Panc1 (cell line): ENCODE measurements around the gene KDM1A. TPM values are rescaled to one million over a fixed set of nuclear protein-coding genes. Genes with fewer than 3 reads are reported as not detected.

Experiments used
- ATAC-seq: fragments of 200-7000 bp; cut with Tn5 transposase; 2 replicates; pipeline ENCODE4 v1.9.1; 2020; ENCODE audit warnings: mild to moderate bottlenecking, moderate library complexity
- BruUV-seq: library from RNA; stranded (reverse); fragments of 400-500 nt; replicated peaks from 2 replicates; lab custom pipeline; 2021; lab: Mats Ljungman, UMichigan
- CTCF ChIA-PET: fragments of 300-600 bp; sonication (Branson Sonifier 250); formaldehyde crosslinking; loops from one replicate; lab custom pipeline; 2022; ENCODE audit warnings: antibody characterized with exemption; lab: Charles Lee
- POLR2A ChIA-PET: fragments of 300-600 bp; sonication (Branson Sonifier 250); formaldehyde crosslinking; loops from one replicate; lab custom pipeline; 2022; ENCODE audit warnings: antibody characterized with exemption; lab: Charles Lee
- DNase-seq: peaks from one replicate; pipeline ENCODE4 v3.0.0-alpha.2; 2010; ENCODE audit warnings: low read depth, low spot score
- H3K27ac ChIP-seq: 2 replicates; pipeline ENCODE4 v1.5.1; 2011; ENCODE audit warnings: mild to moderate bottlenecking, low read length, inconsistent platforms
- H3K27me3 ChIP-seq: fragments of 200-500 bp; sonication (Bioruptor generic); 2 replicates; pipeline ENCODE4 v1.6.0; 2014; ENCODE audit warnings: low read length, inconsistent platforms; ENCODE audit not compliant: control insufficient read depth, insufficient read depth
- H3K36me3 ChIP-seq: fragments of 200-500 bp; sonication (Bioruptor generic); 2 replicates; pipeline ENCODE4 v1.5.1; 2014; ENCODE audit warnings: inconsistent platforms, mild to moderate bottlenecking, low read length, moderate library complexity; ENCODE audit not compliant: control insufficient read depth, insufficient read depth
- H3K4me1 ChIP-seq: 2 replicates; pipeline ENCODE4 v1.5.1; 2011; ENCODE audit warnings: inconsistent platforms, mild to moderate bottlenecking, low read length, moderate library complexity; ENCODE audit not compliant: control insufficient read depth, insufficient read depth
- H3K4me3 ChIP-seq, 2 experiments: 2 replicates each; pipeline ENCODE4 v1.5.1; 2011 to 2012; ENCODE audit warnings: low read depth in 2 of 2, low read length in 2 of 2, mild to moderate bottlenecking in 2 of 2, inconsistent platforms in 1 of 2, moderate library complexity in 1 of 2
- H3K9me3 ChIP-seq: fragments of 200-500 bp; sonication (Bioruptor generic); 2 replicates; pipeline ENCODE4 v1.5.1; 2014; ENCODE audit warnings: low read depth, mild to moderate bottlenecking, inconsistent platforms, low read length, moderate library complexity; ENCODE audit not compliant: control insufficient read depth, insufficient read depth
- CTCF ChIP-seq: fragments of 450-650 bp; IDR thresholded peaks from 2 replicates; pipeline ENCODE4 v1.5.1; 2017; ENCODE audit warnings: mild to moderate bottlenecking
- POLR2AphosphoS5 ChIP-seq: IDR thresholded peaks from 2 replicates; pipeline ENCODE4 v1.6.1; 2012; ENCODE audit warnings: mild to moderate bottlenecking, low read depth, low read length, moderate library complexity
- REST ChIP-seq, 2 experiments: IDR thresholded peaks; 2 replicates each; pipeline ENCODE4 v1.6.1; 2011 to 2012; ENCODE audit warnings: low read depth in 2 of 2, control low read depth in 1 of 2, low read length in 1 of 2, mild to moderate bottlenecking in 1 of 2, moderate library complexity in 1 of 2; ENCODE audit not compliant: insufficient read depth in 1 of 2
- SIN3A ChIP-seq: IDR thresholded peaks from 2 replicates; pipeline ENCODE4 v1.6.1; 2012; ENCODE audit warnings: low read depth, mild to moderate bottlenecking, low read length, moderate library complexity, borderline replicate concordance; ENCODE audit not compliant: insufficient read depth
- TCF7L2 ChIP-seq: IDR thresholded peaks from 2 replicates; pipeline ENCODE4 v1.6.1; 2011; ENCODE audit warnings: mild to moderate bottlenecking, low read depth, low read length, inconsistent platforms
- in situ Hi-C: cut with HindIII; loops from 2 replicates; pipeline ENCODE4 v1.10.0; 2016; ENCODE audit warnings: low sequenced_read_pairs, low pct_unique_long_range_greater_than_20kb
- intact Hi-C: fragments of 100-400 bp; cut with micrococcal nuclease; formaldehyde crosslinking; loops from one replicate; pipeline ENCODE4 v1.10.0; 2022; ENCODE audit not compliant: unreplicated experiment
- total RNA-seq: library from RNA; stranded (reverse); gene quantifications from one replicate; pipeline ENCODE4 v1.2.1, GENCODE V29; 2021; ENCODE audit not compliant: unreplicated experiment

KDM1A gene
- total RNA-seq, 1 experiment from 2014 or later, result 120 TPM

GRCh38 chr1:22976127-22976460 is 43.2 kb upstream of the KDM1A start:
- ChIA-PET CTCF (interaction anchor here (1.0 kb wide), 1 partner anchor 208 kb away, joined by 4 read pairs; no protein-coding TSS in a partner anchor), POLR2A (no interaction called here)
- in situ Hi-C loops, result no loop called here

More at GRCh38 chr1:22976127-22976460, 43.2 kb upstream of the KDM1A start:
- H3K4me3 ChIP-seq, result peak overlapping the region in 1 of 2 experiments; percentile 43; a peak in 2 of 4 replicates
- DNase-seq (no peak), ATAC-seq (no peak)
- H3K27ac ChIP-seq, result peak overlapping the region; percentile 29; the same call in 1 of the 2 replicates
- H3K9me3 ChIP-seq, result no peaks in the 10 kb centered on the region
- BruUV-seq, result no TSS peak
- no peaks in the 10 kb centered on the region for H3K4me1 ChIP-seq
- no peak for TF ChIP-seq CTCF
- TF ChIP-seq TCF7L2, result no peak
- TF ChIP-seq POLR2AphosphoS5, result no peak
- no peak for TF ChIP-seq REST (IDR thresholded peaks at IDR 0.05; ENCODE audit: insufficient read depth in 1 of 2, low read depth in 2 of 2, low read length in 1 of 2)
- TF ChIP-seq SIN3A, result no peak
- H3K27me3 ChIP-seq, result no peaks in the 10 kb centered on the region
- intact Hi-C loops, result loop anchor here (2.0 to 10.0 kb wide), 3 partner anchors 106 to 299 kb away; no protein-coding TSS in a partner anchor
- no peaks in the 10 kb centered on the region for H3K36me3 ChIP-seq
